NOMO-1 treated with dmso at 0.1 percent for 144 hours (cell line): ENCODE data around the gene GDPD1.
"Not testable (repeated sequence)": the region's sequence is repeated elsewhere in the genome, so short reads cannot be mapped to it uniquely, and the experiment has no call there.

Experiments
- DNase-seq: peaks from one replicate; lab custom pipeline; 2025; ENCODE audit not compliant: unreplicated experiment; lab: John Stamatoyannopoulos, UW

The GDPD1 gene

DNA sequence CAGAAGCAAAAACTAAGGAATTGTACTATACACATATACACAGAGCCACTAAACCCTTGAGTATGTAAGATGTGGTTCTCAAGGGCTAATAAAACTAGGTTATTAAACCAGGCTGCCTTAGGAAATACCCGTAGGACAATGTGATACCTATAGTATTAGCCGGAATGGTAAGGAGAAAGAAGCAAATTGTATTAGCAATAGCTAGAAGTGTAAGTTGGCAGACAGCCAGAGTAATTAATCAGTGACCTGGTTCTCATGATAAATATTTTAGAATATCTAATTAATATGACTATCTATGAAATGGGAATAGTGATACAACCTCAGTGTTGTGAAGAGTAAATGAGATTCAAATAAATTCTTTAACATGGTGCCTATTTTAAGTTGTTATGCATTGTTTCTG, 18.6 kb downstream of the GDPD1 start:
- no peak for DNase-seq

- DNase-seq = no peak
These were observed 23.8 kb downstream of the GDPD1 start for GRCh38 chr17:59244081-59244480.

GRCh38 chr17:59254742-59255141, 34.4 kb downstream of the GDPD1 start:
- no peak for DNase-seq

- DNase-seq = no peak
These were observed 36.8 kb downstream of the GDPD1 start for GRCh38 chr17:59257101-59257500.

GRCh38 chr17:59260722-59261121, 40.4 kb downstream of the GDPD1 start:
- DNase-seq = no peak

DNA sequence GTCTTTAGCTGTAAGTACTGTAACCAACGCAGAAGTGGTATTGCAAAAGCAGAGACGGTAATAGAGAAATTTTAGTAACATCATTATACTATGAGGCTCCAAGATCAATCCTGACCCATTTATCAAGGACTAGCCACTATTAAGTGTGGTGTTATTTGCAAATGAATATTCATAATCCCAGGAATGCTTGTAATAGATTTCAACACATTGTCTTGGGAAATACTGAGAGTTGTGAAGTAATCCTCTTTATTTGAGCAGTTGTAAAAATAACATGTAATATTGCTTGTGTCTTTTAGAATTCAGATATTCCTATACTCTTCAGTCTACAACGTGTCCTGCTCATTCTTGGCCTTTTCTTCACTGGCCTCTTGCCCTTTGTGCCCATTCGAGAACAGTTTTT, 46.4 kb downstream of the GDPD1 start:
- no peak for DNase-seq

DNA sequence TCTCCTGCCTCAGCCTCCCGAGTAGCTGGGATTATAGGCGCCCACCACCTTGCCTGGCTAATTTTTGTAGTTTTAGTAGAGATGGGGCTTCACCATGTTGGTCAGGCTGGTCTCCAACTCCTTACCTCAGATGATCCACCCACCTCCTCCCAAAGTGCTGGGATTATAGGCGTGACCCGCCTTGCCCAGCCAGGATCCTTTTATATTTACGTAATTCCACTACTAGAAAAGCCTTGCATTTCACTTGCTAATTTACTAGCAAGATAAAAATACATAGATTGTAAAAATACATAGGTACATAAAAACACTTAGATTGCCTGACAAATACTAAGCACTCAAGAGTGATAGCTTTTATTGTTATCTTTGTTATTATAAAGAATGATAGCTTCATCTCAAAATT, 47.5 kb downstream of the GDPD1 start:
- DNase-seq = no peak

DNA sequence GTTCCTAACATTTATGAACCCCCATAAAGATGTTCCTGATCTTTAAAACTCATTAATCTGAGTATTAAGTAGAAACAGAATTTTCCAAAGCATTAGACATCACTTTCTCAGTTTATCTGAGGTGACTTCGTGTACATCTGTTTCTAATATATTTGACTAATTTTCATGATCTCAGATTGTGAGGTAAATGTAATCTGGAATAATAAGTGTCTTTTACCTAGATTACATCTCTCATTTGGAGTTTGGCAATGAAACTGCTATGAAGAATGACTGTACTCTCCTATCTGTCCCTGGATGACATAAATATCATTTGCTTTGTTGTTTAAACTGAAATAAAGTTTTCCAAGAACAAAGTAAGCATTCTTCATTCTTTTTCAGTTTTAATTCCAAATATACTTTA, 55.3 kb downstream of the GDPD1 start:
- DNase-seq = no peak

DNA sequence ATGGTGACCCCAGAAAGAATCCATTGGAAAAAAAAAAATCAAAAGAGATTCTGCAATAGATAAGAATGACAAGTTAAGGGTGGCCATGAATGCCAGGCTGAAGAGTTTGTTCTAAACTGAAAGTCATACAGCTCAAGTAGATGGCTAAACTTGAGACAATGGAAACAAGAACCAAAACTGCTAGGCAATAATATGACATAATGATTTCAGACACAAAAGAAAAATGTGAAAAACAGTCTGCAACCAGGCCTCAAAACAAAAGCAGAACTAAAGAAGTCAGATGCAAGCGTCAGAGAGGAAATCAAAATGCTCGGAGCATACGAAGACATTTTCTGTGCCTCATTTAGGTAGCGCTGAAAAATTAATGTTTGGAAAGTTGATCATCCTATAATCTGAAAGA, 56.7 kb downstream of the GDPD1 start:
- DNase-seq = peak; percentile 80

GRCh38 chr17:59278406-59278805, 58.1 kb downstream of the GDPD1 start:
- DNase-seq = peak; percentile 35

DNA sequence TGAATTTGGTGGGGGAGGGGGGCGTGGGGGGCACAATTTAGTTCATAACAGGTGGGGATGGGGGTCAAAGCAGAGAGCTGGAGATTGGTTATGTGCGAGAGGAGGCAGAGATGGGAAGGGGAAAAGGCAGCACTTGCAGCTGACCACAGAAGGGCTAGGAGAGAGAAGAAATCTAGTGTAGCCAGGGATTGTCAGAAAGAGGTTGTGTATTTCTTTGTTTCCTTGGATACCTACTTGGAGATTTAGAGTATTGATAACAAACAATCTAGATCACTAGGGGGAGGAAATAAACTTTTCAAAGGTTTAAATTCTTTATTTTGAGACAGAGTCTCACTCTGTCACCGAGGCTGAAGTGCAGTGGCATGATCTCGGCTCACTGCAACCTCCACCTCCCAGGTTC, 64.0 kb downstream of the GDPD1 start:
- DNase-seq = no peak

- no peak for DNase-seq
These were observed 67.1 kb downstream of the GDPD1 start for GRCh38 chr17:59287452-59287851.

- DNase-seq = no peak
These were observed 67.6 kb downstream of the GDPD1 start for GRCh38 chr17:59287891-59288290.

DNA sequence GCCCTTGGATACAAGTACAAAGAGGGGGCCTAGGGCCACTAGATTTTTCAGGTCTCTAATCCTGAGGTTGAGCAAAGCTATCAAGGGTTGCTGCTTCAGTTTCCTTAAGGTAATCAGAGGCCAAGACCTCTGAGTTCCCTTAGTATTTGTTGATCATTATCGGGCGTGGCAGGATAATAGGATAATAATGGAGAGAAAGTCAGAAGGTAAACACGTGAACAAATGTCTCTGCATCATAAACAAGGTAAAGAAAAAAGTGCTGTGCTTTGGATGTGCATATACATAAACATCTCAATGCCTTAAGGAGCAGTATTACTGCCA, 69.6 kb downstream of the GDPD1 start:
- no peak for DNase-seq

DNA sequence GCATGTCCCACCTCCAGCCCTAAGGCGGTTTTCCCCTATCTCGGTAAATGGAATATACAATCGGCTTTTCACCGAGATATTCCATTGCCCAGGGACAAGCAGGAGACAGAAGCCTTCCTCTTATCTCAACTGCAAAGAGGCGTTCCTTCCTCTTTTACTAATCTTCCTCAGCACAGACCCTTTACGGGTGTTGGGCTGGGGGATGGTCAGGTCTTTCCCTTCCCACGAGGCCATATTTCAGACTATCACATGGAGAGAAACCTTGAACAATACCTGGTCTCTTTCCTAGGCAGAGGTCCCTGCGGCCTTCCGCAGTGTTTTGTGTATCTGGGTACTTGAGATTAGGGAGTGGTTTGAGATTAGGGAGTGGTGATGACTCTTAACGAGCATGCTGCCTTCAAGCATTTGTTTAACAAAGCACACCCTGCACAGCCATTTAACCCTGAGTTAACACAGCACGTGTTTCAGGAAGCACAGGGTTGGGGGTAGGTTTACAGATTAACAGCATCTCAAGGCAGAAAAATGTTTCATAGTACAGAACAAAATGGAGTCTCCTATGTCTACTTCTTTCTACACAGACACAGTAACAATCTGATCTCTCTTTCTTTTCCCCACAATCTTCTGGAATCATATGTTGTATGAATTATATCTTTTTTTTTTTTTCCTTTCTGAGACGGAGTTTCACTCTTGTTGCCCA, 70.1 kb downstream of the GDPD1 start:
- not testable (repeated sequence) for DNase-seq

GRCh38 chr17:59292174-59292523, 71.8 kb downstream of the GDPD1 start:
- DNase-seq = no peak

DNA sequence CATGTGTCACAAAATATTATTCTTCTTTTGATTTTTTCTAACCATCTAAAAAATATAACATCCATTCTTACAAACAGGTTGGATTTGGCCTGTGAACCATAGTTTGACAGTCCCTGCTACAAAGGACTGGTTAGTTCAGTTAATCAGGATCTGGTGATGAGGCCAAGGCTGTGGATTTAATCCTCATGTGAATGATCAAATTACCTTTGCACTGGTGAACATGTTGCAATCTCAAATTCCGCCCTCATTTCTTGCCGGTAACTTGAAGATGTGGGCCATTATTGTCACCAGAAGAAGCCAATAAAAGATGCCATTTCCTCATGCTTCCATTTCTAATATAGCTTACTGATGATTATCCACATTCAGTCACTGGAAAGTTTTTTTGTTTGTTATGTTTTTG, 75.9 kb downstream of the GDPD1 start:
- DNase-seq = no peak

- DNase-seq = no peak
These were observed 78.2 kb downstream of the GDPD1 start for GRCh38 chr17:59298521-59298920.

- no peak for DNase-seq
These were observed 79.2 kb downstream of the GDPD1 start for GRCh38 chr17:59299400-59300092.

DNA sequence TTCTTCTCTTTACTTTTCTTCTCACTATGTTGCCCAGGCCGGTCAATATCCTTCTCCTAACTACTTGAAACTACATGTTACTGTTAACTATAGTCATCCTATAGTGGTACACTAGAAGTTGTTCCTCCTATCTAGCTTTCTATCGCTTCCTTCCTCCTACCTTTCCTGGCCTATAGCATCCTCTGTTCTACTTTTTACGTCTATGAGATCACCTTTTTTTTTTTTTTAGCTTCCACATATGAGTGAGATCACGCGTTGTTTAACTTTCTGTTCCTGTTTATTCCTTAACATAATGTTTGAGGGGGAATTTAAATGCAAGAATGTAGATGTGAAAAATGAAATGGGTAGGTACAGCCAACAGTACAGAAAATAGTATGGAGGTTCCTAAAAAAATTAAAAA, 80.6 kb downstream of the GDPD1 start:
- no peak for DNase-seq

GRCh38 chr17:59304811-59305210, 84.5 kb downstream of the GDPD1 start:
- no peak for DNase-seq

DNA sequence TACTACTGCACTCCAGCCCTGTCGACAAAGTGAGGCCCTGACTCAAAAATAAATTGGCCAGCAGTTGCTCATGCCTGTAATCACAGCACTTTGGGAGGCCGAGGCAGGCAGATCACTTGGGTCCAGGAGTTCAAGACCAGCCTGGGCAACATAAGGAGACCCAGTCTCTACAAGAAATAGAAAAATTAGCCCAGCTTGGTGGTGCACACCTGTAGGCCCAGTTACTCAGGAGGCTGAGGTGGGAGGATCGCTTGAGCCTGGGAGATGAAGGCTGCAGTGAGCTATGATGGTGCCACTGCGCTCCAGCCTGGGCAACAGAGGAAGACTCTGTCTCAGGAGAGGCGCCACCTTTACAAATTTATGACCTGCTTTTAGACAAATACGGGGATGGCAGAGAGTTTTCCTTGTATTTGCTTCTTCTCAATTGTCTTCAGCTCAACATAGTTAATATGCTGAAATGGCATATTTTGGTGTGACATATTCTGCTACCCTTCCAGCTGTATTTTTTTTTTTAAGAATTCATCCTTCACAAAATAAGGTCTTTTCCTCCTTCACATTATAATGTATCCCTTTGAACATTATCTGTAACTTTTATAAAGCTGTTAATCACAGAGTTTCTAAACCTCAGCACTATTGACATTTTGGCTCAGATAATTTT, 90.1 kb downstream of the GDPD1 start:
- no peak for DNase-seq

DNA sequence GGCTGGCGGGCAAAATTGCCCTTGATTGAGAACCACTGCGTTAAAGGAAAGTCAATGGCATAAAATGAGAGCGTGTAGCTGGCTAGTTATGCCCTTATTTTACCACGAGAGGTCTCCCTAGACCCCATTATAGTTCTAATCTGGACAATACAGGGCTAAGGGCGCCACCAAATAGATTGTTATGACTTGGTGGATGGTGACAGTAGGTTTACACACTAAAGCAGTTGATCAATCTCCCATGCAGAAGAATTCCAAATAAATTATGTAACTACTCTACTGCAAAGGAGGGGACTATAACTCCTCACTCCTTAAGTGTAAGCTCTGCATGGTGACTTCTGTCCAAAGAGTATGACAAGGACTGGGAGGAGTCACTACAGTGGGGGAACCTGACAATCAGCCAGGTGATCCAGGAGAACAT, 90.7 kb downstream of the GDPD1 start:
- peak; percentile 55 for DNase-seq
